Erythroblast (primary cell): ENCODE results near the gene MYO1D.
A peak's percentile ranks its signal among the peaks of the same experiment; 100 is the strongest.

Source experiments
- DNase-seq, 2 experiments: peaks; one replicate each; lab custom pipeline; 2025; lab: John Stamatoyannopoulos, UW
- GATA1 ChIP-seq: IDR thresholded peaks from 2 replicates; pipeline ENCODE4 v1.6.1; 2011; ENCODE audit warnings: low read depth, mild to moderate bottlenecking, control low read depth, low read length, moderate library complexity
- POLR2A ChIP-seq: IDR thresholded peaks from 2 replicates; pipeline ENCODE4 v1.6.1; 2011; ENCODE audit warnings: mild to moderate bottlenecking, low read length

MYO1D gene

DNA sequence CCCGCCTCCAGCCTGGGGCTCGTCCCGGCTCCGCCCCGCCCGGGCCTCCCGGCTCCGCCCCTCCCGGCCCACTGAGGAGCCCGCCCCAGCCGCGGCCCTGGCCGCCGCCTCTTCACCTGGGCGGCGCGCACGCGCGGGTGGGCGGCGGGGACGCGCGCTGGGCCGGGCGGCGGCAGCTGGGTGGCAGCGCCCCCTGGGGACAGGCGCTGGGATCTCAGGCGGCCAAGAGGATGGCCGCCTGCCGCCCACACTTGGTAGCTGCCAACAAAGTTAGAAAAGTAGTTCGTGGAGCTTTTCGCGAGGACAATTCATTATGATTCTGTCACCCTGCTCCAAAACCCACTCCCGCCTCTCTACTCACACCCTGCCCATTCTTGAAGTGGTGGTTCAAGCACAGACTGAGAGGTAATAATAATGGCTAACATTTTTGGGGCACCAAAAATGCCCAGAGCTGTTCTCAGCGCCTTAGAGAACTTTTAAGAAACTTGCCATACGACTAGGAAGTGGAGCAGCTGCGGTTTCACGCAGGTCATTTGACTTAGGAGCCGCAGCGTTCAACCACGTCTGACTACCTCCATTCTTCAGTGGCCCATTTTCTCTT, 340 bp upstream of the MYO1D start:
- TF ChIP-seq POLR2A (peak; percentile 53), GATA1 (no peak)
- peak; percentile 93 to 98 for DNase-seq

- TF ChIP-seq GATA1 (no peak), POLR2A (no peak)
- DNase-seq: peak; percentile 47 to 61
Observed at GRCh38 chr17:32875923-32876416, 954 bp downstream of the MYO1D start.

GRCh38 chr17:32875230-32875917, 1.6 kb downstream of the MYO1D start:
- TF ChIP-seq GATA1 (no peak), POLR2A (no peak)
- no peak for DNase-seq

DNA sequence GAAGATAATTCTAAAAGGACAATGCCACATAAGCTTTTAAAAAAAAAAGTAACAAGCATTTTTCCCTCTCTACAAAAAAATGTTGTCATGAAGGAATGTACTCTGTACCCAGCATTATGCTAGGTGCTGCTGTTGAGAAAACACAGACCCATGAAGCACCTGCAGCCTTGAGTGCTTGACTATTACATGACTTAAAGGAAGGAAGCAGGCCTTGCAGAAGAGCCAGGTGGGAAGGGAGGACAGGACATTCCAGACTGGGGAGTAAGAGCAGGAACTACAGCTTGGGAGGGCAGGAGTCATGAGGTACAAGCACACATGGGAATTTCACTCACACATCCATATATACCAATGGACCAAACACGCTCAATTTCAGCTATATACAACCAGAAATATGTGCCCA, 3.8 kb downstream of the MYO1D start:
- TF ChIP-seq GATA1 (no peak), POLR2A (no peak)
- DNase-seq: no peak

DNA sequence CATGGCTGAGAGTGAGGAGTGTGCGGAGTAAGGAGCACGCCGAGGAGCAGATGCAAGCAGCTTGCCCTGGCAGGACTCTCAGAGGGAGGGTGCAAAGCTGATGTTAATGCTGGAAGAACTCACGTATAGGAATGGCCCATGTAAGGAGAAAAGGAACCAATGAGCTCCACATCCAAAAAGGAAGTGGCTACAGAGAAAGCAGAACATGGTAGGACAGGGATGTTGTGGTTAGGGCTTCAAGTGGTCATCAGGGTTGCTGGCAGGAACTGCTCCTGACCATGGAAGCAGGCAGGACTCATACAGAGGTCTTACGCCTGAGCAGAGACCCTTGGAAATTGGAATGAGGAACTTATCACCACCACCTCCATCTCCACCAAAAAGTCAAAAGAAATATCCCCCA, 5.2 kb downstream of the MYO1D start:
- TF ChIP-seq POLR2A: no peak
- DNase-seq: no peak

DNA sequence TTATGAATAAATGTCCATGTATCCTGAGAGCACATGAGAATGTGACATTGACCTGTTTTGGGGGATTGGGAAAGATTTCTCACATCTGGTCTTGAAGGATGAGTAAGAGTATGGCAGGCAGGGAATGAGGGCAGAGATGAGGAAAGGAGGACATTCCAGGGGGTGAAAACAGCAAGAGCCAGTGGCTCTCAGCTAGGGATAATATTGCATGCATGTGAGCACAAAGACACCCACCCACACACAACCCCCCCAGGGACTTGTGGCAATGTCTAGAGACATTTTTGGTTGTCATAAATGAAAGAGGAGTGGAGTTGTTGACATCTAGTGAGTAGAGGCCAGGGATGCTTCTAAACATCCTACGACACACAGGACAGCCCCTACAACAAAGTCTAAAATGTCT, 6.0 kb downstream of the MYO1D start:
- DNase-seq: no peak
- TF ChIP-seq GATA1: no peak
- TF ChIP-seq POLR2A: no peak

DNA sequence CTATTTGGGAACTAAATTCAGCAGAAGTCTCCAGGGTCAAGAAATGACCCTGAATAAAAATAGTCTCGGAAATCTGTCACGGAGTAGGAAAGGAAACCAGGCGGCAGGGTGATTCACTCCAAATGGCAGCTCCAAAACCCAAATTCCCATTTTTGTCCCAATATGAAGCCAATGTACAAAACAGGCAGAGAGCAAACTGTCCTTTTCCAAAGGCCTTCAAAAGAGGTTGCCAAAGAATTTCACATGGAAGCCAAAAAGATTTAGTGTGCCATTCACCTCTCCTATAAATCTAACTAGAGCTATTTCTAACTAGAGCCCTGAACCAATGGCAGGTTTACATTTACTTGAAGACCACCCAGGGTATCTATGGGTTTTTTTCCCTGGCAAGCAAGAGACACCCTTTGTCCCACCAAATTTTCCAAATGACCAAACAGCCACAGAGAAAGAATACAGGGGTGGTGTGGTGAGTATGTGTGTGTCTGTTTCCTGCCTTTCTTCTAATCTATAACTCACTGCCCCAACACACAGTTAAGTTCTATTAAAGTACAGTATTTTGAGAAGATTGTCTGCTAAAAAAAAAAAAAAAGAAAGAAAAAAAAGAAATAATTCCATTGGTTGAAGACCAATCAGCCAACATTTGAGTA, 6.8 kb downstream of the MYO1D start:
- TF ChIP-seq GATA1 (no peak), POLR2A (no peak)
- no peak for DNase-seq

DNA sequence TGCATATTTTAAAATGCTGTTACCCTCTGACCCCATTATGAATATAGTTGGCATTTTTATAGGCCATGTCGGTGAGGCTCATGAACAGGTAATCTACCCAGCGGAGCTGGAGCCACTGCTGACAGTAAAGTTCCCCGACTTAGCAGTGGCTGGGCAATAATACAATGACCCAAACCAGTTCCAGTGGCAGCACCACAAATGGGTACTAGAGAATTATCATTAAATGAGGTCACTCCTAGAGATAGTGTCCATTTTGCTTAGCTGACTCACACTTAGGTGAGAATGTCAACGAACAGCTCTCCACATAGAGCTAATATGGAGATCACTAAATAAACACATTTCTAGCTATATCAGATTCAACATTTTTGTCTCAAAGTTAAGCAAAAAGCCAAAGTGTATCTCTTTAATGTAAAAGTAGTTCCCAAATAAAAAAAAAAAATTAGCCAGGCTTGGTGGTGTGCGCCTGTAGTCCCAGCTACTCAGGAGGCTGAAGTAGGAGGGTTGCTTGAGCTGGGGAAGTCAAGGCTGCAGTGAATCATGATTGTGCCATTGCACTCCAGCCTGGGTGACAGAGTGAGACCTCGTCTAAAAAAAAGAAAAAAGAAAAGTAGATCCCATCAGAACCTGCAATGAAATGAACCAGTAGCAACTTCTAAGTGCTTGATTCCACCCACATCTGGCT, 7.4 kb downstream of the MYO1D start:
- DNase-seq: peak in 1 of 2 experiments; percentile 9

GRCh38 chr17:32865141-32865540, 11.8 kb downstream of the MYO1D start:
- TF ChIP-seq POLR2A (no peak), GATA1 (no peak)
- DNase-seq: no peak

More for the DNA sequence above, 7.4 kb downstream of the MYO1D start:
- TF ChIP-seq POLR2A (no peak), GATA1 (no peak)

GRCh38 chr17:32863559-32863958, 13.4 kb downstream of the MYO1D start:
- TF ChIP-seq POLR2A: no peak
- TF ChIP-seq GATA1: no peak
- DNase-seq: no peak

- TF ChIP-seq POLR2A: no peak
- TF ChIP-seq GATA1: no peak
- DNase-seq: no peak
Observed at GRCh38 chr17:32862940-32863339, 14.0 kb downstream of the MYO1D start.

GRCh38 chr17:32861981-32862380, 14.9 kb downstream of the MYO1D start:
- DNase-seq: no peak
- TF ChIP-seq GATA1: no peak
- TF ChIP-seq POLR2A: no peak

DNA sequence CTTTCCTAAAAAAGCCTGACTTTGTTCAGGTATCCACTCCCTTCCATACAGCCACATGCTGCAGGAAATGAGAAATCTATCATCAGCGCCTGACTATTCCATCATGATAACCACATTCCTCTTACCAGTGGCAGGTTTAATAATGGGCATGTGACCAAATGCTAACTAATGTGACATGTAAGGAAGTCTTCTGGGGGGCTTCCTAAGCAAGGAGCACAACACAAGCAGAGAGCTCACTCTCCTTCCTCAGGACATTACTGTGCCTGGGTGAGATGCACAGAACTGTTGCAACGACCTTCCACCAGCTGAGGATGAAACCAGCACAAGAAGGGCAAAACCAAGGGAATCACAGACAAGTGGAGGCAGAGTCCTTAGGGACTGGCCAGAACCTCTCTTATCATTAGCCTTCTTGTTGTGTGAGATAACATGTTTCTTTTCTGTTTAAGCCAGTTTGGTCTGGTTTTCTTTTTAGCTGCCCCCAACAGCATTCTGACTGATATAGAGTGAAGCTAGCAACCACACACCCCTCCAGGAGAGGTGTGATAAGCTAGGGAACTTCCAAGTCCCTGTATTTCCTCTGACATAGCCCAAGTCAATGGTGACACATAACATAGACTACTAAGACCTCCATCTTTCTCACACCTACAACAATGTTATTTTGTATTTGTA, 16.9 kb downstream of the MYO1D start:
- DNase-seq: peak; percentile 83 to 95
- TF ChIP-seq GATA1: peak; percentile 64
- TF ChIP-seq POLR2A: no peak
